Natural killer cell (primary cell): Measurements from ENCODE around the gene KCNJ6. TPM values are rescaled to one million over a fixed set of nuclear protein-coding genes. Genes with fewer than 3 reads are reported as not detected.

Source experiments
- ATAC-seq, 3 donors: fragments of 150-1000 bp in 2 of 3; fragments of 200-7000 bp in 1 of 3; cut with Tn5 transposase; 1 replicate in 1 of 3; 2 replicates in 2 of 3; pipeline ENCODE4 v1.10.0; 2021; ENCODE audit warnings: mild to moderate bottlenecking in 2 of 3, moderate library complexity in 2 of 3
- DNase-seq, 2 donors: peaks; one replicate each; pipeline versions ENCODE4 v3.0.0 to v3.0.0-alpha.2; 2013 to 2021; ENCODE audit warnings: mixed read lengths in 1 of 2
- H3K27ac ChIP-seq: one replicate; pipeline ENCODE4 v1.5.1; 2013; ENCODE audit warnings: mild to moderate bottlenecking, low read length
- H3K27me3 ChIP-seq: one replicate; pipeline ENCODE4 v1.6.1; 2013; ENCODE audit warnings: low read length; ENCODE audit not compliant: control insufficient read depth, insufficient read depth
- H3K36me3 ChIP-seq: one replicate; pipeline ENCODE4 v1.6.1; 2013; ENCODE audit warnings: low read length; ENCODE audit not compliant: control insufficient read depth, insufficient read depth
- H3K4me1 ChIP-seq: one replicate; pipeline ENCODE4 v1.6.1; 2013; ENCODE audit warnings: low read length; ENCODE audit not compliant: control insufficient read depth, insufficient read depth
- H3K4me3 ChIP-seq: one replicate; pipeline ENCODE4 v1.5.1; 2013; ENCODE audit warnings: low read length
- H3K9me3 ChIP-seq: one replicate; pipeline ENCODE4 v1.6.1; 2013; ENCODE audit warnings: low read length; ENCODE audit not compliant: control insufficient read depth, insufficient read depth
- H3K27ac Mint-ChIP-seq, 2 donors: one replicate each; pipeline ENCODE4 v1.8.0; 2022; ENCODE audit warnings: mild to moderate bottlenecking in 2 of 2, mixed read lengths in 2 of 2, moderate library complexity in 1 of 2
- H3K27me3 Mint-ChIP-seq, 2 donors: one replicate each; pipeline ENCODE4 v1.8.0; 2022; ENCODE audit warnings: low read depth in 2 of 2, mixed read lengths in 2 of 2
- H3K36me3 Mint-ChIP-seq: one replicate; pipeline ENCODE4 v1.8.0; 2022; ENCODE audit warnings: mixed read lengths
- H3K4me1 Mint-ChIP-seq, 2 donors: one replicate each; pipeline ENCODE4 v1.8.0; 2022; ENCODE audit warnings: mixed read lengths in 2 of 2
- H3K4me3 Mint-ChIP-seq: one replicate; pipeline ENCODE4 v1.8.0; 2022; ENCODE audit warnings: mild to moderate bottlenecking, moderate library complexity, mixed read lengths
- H3K9me3 Mint-ChIP-seq, 2 donors: one replicate each; pipeline ENCODE4 v1.8.0; 2022; ENCODE audit warnings: mixed read lengths in 2 of 2
- CTCF ChIP-seq: fragments of 200-600 bp; IDR thresholded peaks from one replicate; pipeline ENCODE4 v1.8.0; 2022; ENCODE audit warnings: antibody characterized with exemption
- WGBS: methylation state at CpG from one replicate; pipeline ENCODE4 v1.1.7; 2013; ENCODE audit warnings: missing lambda C conversion rate; ENCODE audit not compliant: insufficient coverage; 5-methylcytosine and 5-hydroxymethylcytosine counted together
- intact Hi-C: fragments of 100-400 bp; cut with micrococcal nuclease; formaldehyde crosslinking; loops from one replicate; pipeline ENCODE4 v1.14.2; 2022
- total RNA-seq, 4 donors: library from RNA; stranded (reverse); fragments of 120-200 nt in 1 of 4; gene quantifications; one replicate each; pipeline versions ENCODE4 v1.2.3 to v1.2.4, GENCODE V29; 2013 to 2022

The KCNJ6 gene
- total RNA-seq, 3 donors from 2014 or later (not counting 1 experiment from before 2014, with no cell fraction given), result not detected

GRCh38 chr21:37956772-37957171 lies 40.5 kb upstream of the KCNJ6 start:
- WGBS, result 81% methylated on average over 9 of the region's 9 CpGs
- no peak for ATAC-seq
- Histone ChIP-seq H3K4me3 (no peak overlapping the region), H3K27ac (no peak overlapping the region), H3K4me1 (no peaks in the 10 kb centered on the region), H3K36me3 (no peaks in the 10 kb centered on the region), H3K9me3 (no peaks in the 10 kb centered on the region), H3K27me3 (no peaks in the 10 kb centered on the region)
- no peaks in the 10 kb centered on the region for H3K36me3 Mint-ChIP-seq
- H3K27me3 Mint-ChIP-seq, result peaks cover 6 to 20% of the 10 kb centered on the region in 2 donors
- no peaks in the 10 kb centered on the region for H3K9me3 Mint-ChIP-seq
- intact Hi-C loops, result no loop called here
- no peak for TF ChIP-seq CTCF
- no peaks in the 10 kb centered on the region for H3K4me1 Mint-ChIP-seq
- no peak overlapping the region for H3K27ac Mint-ChIP-seq
- H3K4me3 Mint-ChIP-seq, result no peak overlapping the region
- no peak for DNase-seq

GRCh38 chr21:37945036-37945435 lies 28.8 kb upstream of the KCNJ6 start:
- H3K27ac ChIP-seq, result no peak overlapping the region
- H3K36me3 ChIP-seq, result no peaks in the 10 kb centered on the region
- intact Hi-C loops, result no loop called here
- Mint-ChIP-seq H3K36me3 (no peaks in the 10 kb centered on the region), H3K27ac (no peak overlapping the region), H3K4me3 (no peak overlapping the region), H3K9me3 (no peaks in the 10 kb centered on the region), H3K4me1 (no peaks in the 10 kb centered on the region), H3K27me3 (peaks cover 2 to 7% of the 10 kb centered on the region in 2 donors)
- 81% methylated on average over 1 of the region's 2 CpGs for WGBS
- no peak for ATAC-seq
- no peaks in the 10 kb centered on the region for H3K4me1 ChIP-seq
- TF ChIP-seq CTCF, result no peak
- no peak for DNase-seq
- H3K9me3 ChIP-seq, result no peaks in the 10 kb centered on the region
- H3K4me3 ChIP-seq, result no peak overlapping the region
- H3K27me3 ChIP-seq, result no peaks in the 10 kb centered on the region

- Mint-ChIP-seq H3K4me1 (no peaks in the 10 kb centered on the region), H3K27me3 (peaks cover 2 to 11% of the 10 kb centered on the region in 2 donors), H3K4me3 (no peak overlapping the region), H3K9me3 (peaks cover 0 to 2% of the 10 kb centered on the region in 2 donors), H3K36me3 (no peaks in the 10 kb centered on the region), H3K27ac (no peak overlapping the region)
- DNase-seq (no peak), ATAC-seq (no peak)
- H3K4me3 ChIP-seq, result no peak overlapping the region
- no peaks in the 10 kb centered on the region for H3K27me3 ChIP-seq
- WGBS, result 78% methylated on average over 5 of the region's 5 CpGs
- no peaks in the 10 kb centered on the region for H3K4me1 ChIP-seq
- no peak for TF ChIP-seq CTCF
- intact Hi-C loops, result no loop called here
- no peaks in the 10 kb centered on the region for H3K9me3 ChIP-seq
- no peaks in the 10 kb centered on the region for H3K36me3 ChIP-seq
- H3K27ac ChIP-seq, result no peak overlapping the region
These were observed 28.2 kb upstream of the KCNJ6 start for GRCh38 chr21:37944496-37944895.

- H3K4me3 Mint-ChIP-seq, result no peak overlapping the region
- H3K27ac Mint-ChIP-seq, result no peak overlapping the region
- no peaks in the 10 kb centered on the region for H3K27me3 ChIP-seq
- H3K4me3 ChIP-seq, result no peak overlapping the region
- no peak for TF ChIP-seq CTCF
- WGBS, result 85% methylated on average over 2 of the region's 2 CpGs
- H3K36me3 ChIP-seq, result no peaks in the 10 kb centered on the region
- H3K27me3 Mint-ChIP-seq, result peaks cover 2 to 16% of the 10 kb centered on the region in 2 donors
- no peaks in the 10 kb centered on the region for H3K4me1 ChIP-seq
- no peaks in the 10 kb centered on the region for H3K36me3 Mint-ChIP-seq
- H3K4me1 Mint-ChIP-seq, result no peaks in the 10 kb centered on the region
- peaks cover 0 to 2% of the 10 kb centered on the region in 2 donors for H3K9me3 Mint-ChIP-seq
- no peak overlapping the region for H3K27ac ChIP-seq
- intact Hi-C loops, result no loop called here
- H3K9me3 ChIP-seq, result no peaks in the 10 kb centered on the region
- no peak for ATAC-seq
- DNase-seq, result no peak
These were observed 24.4 kb upstream of the KCNJ6 start for GRCh38 chr21:37940691-37941090.
